ENCODE results near the gene TCAP. TPM values are rescaled to one million over a fixed set of nuclear protein-coding genes. Genes with fewer than 3 reads are reported as not detected.

TCAP gene
- total and polyA plus RNA-seq, 12 donors, result 2,452 to 6,290 (median 4,242) TPM

- intact Hi-C loops (cut with DNase I), result loop anchor here in 2 of 10 donors (2.0 to 5.0 kb wide), 3 partner anchors 31 to 84 kb away; partner anchors contain the start of gene STARD3 (in 1 of the 2)
- Histone ChIP-seq H3K9me3 (no peaks in the 10 kb centered on the region), H3K4me1 (peaks cover 25 to 79% (median 53%) of the 10 kb centered on the region in 9 donors), H3K27me3 (peaks cover 0 to 59% (median 8%) of the 10 kb centered on the region in 7 donors), H3K27ac (peak within 1 kb of the TSS; percentile 88 to 98 (median 94)), H3K36me3 (no peaks in the 10 kb centered on the region), H3K4me3 (peak within 1 kb of the TSS; percentile 24 to 77 (median 52))
- TF ChIP-seq, protein P1, sequence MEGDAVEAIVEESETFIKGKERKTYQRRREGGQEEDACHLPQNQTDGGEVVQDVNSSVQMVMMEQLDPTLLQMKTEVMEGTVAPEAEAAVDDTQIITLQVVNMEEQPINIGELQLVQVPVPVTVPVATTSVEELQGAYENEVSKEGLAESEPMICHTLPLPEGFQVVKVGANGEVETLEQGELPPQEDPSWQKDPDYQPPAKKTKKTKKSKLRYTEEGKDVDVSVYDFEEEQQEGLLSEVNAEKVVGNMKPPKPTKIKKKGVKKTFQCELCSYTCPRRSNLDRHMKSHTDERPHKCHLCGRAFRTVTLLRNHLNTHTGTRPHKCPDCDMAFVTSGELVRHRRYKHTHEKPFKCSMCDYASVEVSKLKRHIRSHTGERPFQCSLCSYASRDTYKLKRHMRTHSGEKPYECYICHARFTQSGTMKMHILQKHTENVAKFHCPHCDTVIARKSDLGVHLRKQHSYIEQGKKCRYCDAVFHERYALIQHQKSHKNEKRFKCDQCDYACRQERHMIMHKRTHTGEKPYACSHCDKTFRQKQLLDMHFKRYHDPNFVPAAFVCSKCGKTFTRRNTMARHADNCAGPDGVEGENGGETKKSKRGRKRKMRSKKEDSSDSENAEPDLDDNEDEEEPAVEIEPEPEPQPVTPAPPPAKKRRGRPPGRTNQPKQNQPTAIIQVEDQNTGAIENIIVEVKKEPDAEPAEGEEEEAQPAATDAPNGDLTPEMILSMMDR (IDR thresholded peaks at IDR 0.05), result peak; percentile 52 to 81 (median 65)
- peak in 3 of 8 donors; percentile 2 to 31 (median 6) for ATAC-seq
- peak; percentile 68 to 83 for DNase-seq
- 2% methylated on average over 72 to 85 of the region's 85 CpGs for WGBS, 2 donors
Measured at GRCh38 chr17:39667945-39668924, 3.1 kb downstream of the TCAP start, which contains the start of gene PNMT. Gene PNMT, plus strand, starts transcription at chr17:39668453. Its CDS starts 23 bp downstream, at chr17:39668476.

- ATAC-seq (no peak), DNase-seq (no peak)
- no peaks in the 10 kb centered on the region for H3K36me3 ChIP-seq
- intact Hi-C loops (cut with DNase I), result loop anchor here in 8 of 10 donors (2.0 to 10.0 kb wide), 7 partner anchors 33 to 82 kb away; partner anchors contain the start of genes STARD3 (in 2 of the 8), MIEN1 (in 1 of the 8) and PPP1R1B (in 1 of the 8)
- WGBS, 2 donors, result 82 to 83% methylated on average over 23 of the region's 23 CpGs
- TF ChIP-seq, protein P1 (IDR thresholded peaks at IDR 0.05), result no peak
- no peak overlapping the region for H3K4me3 ChIP-seq
- peaks cover 0 to 59% (median 8%) of the 10 kb centered on the region in 7 donors for H3K27me3 ChIP-seq
- H3K27ac ChIP-seq, result peak overlapping the region in 8 of 10 donors; percentile 62 to 98 (median 83)
- no peaks in the 10 kb centered on the region for H3K9me3 ChIP-seq
- H3K4me1 ChIP-seq, result peaks cover 18 to 74% (median 53%) of the 10 kb centered on the region in 9 donors
Measured at GRCh38 chr17:39669897-39670735, 5.0 kb downstream of the TCAP start.

- no peak for DNase-seq
- WGBS, 2 donors, result 57 to 71% methylated on average over 3 to 4 of the region's 4 CpGs
- Histone ChIP-seq H3K4me1 (peaks cover 22 to 80% (median 56%) of the 10 kb centered on the region in 9 donors), H3K4me3 (no peak overlapping the region), H3K36me3 (no peaks in the 10 kb centered on the region), H3K27me3 (peaks cover 0 to 57% (median 8%) of the 10 kb centered on the region in 7 donors), H3K27ac (peak overlapping the region; percentile 35 to 98 (median 80)), H3K9me3 (no peaks in the 10 kb centered on the region)
- no peak for ATAC-seq
- intact Hi-C loops (cut with DNase I), result loop anchor here in 6 of 10 donors (5.0 to 10.0 kb wide), 5 partner anchors 33 to 62 kb away; partner anchors contain the start of genes MIEN1 (in 1 of the 6), PPP1R1B (in 1 of the 6) and STARD3 (in 1 of the 6)
- TF ChIP-seq, protein P1 (IDR thresholded peaks at IDR 0.05), result no peak
Measured at GRCh38 chr17:39670746-39671145, 5.6 kb downstream of the TCAP start.
